Measurements from ENCODE around the gene IGFBP6. TPM values are rescaled to one million over a fixed set of nuclear protein-coding genes. Genes with fewer than 3 reads are reported as not detected.

The IGFBP6 gene
- total RNA-seq, 1 donor from 2014 or later = 21.5 TPM

DNA sequence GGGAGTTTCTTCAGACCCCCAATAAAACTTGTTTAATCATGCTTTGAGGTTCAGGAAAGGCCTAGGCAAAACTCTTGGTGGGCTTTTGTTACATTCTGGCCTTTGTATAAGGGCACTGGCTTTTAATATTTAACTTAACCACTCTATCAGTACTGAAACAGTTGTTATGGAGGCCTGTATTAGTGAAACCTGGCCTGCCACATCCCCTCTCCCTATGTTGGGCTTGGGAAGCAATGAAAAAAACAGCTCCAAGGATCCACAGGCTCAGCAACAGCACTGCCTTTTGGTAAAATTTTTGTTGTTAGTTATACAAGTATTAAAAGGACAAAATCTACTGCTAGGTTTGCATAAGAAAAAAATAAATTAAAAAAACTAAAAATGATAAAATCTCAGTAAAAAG, 16.5 kb downstream of the IGFBP6 start:
- DNase-seq (ENCODE audit: extremely low read depth, low read depth, low spot score) = no peak

DNA sequence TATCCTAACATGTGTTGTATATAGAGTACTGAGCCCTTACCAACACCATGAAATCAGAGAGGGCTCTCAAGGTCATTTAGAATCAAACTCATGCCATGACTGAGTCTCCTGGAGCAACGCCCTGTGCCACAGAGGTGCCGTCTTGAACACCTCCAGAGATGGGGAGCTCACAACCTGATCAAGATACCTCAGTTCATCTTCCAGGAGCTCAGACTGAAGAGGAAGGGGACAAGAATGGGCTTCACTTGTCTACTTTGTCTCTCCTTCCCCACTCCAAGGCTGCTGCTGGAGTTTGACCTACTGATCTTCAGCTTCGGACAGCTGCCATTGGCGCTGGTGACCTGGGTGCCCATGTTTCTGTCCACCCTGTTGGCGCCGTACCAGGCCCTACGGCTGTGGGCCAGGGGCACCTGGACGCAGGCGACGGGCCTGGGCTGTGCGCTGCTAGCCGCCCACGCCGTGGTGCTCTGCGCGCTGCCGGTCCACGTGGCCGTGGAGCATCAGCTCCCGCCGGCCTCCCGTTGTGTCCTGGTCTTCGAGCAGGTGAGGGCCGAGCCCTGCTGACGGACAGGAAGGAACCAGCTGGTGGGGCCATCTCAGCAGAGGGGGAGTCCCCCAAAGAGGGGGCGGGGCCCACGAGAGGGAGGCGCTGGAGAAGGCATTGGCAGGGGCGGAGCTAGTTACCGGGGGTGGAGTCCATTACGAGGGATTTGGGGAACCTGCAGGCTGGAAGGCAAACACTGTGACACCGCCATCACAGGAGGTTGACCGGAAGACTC, 17.8 kb downstream of the IGFBP6 start:
- no peak for DNase-seq (ENCODE audit: extremely low read depth, low read depth, low spot score)

DNA sequence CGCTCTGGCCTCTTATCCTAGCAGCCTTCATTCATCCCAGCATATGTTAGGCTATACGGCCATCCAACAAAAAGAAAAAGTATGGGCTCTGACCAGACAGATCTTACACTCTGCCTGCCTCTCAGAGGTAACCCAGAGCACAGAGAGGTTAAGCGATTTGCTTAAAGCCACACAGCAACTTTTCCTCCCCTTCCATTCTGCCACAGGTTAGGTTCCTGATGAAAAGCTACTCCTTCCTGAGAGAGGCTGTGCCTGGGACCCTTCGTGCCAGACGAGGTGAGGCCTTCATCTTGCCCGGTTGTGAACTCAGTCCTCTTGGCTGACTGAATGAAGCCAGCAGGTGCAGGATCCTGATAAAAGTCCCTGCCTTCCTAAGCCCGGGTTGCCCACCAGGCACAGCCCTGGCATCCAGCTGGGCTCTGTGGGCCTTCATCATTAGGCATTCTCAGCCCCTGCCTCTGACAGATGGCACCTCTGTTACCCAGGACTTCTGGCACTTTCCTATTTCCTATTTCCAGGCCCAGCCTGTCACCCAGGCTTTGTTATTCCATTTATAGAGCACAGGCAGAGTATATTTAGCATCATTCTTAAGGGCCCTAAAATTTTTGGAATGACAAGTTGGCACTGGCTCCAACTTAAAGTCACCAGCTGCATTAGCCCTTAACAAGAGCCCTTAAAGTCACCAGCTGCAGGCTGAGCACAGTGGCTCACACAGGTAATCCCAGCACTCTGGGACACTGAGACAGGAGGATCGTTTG, 18.6 kb downstream of the IGFBP6 start:
- DNase-seq (ENCODE audit: extremely low read depth, low read depth, low spot score) = no peak

GRCh38 chr12:53118751-53119300, 21.4 kb downstream of the IGFBP6 start:
- DNase-seq (ENCODE audit: extremely low read depth, low read depth, low spot score) = no peak

GRCh38 chr12:53120685-53121525, 23.4 kb downstream of the IGFBP6 start:
- no peak for DNase-seq (ENCODE audit: extremely low read depth, low read depth, low spot score)

- DNase-seq (ENCODE audit: extremely low read depth, low read depth, low spot score) = no peak
Observed at GRCh38 chr12:53122961-53123468, 25.5 kb downstream of the IGFBP6 start.

DNA sequence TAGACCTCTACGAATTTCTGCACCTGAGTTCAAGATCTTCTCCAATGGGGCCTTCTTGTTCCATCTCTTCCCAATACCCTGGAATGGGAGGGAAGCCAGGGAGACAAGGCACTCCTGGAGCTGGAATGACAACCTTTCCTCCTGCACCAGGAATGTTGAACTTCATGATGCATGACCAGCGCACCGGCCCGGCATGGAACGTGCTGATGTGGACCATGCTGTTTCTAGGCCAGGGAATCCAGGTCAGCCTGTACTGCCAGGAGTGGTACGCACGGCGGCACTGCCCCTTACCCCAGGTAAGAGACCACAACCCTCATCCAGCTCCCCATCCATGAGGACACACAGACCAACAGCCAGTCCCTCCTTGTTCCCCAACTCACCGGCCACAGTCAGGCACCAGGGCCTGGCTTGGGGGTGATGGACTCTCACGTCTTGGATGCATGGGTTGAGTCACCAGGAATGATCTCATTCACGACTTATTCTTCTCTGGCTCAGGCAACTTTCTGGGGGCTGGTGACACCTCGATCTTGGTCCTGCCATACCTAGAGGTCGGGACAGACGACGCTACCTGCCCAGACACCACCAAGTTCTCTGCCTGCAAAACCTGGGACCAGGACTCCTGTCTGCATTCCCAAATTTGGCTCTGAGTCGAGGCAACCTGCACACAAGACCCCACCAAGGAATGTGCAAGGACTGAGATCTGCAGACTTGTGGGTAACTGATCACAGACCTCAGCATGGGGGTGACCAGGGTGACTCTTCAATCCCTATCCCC, 26.3 kb downstream of the IGFBP6 start:
- DNase-seq (ENCODE audit: extremely low read depth, low read depth, low spot score) = no peak

GRCh38 chr12:53124352-53124723, 26.9 kb downstream of the IGFBP6 start:
- DNase-seq (ENCODE audit: extremely low read depth, low read depth, low spot score) = no peak

GRCh38 chr12:53127169-53127568, 29.7 kb downstream of the IGFBP6 start:
- DNase-seq (ENCODE audit: extremely low read depth, low read depth, low spot score) = no peak

DNA sequence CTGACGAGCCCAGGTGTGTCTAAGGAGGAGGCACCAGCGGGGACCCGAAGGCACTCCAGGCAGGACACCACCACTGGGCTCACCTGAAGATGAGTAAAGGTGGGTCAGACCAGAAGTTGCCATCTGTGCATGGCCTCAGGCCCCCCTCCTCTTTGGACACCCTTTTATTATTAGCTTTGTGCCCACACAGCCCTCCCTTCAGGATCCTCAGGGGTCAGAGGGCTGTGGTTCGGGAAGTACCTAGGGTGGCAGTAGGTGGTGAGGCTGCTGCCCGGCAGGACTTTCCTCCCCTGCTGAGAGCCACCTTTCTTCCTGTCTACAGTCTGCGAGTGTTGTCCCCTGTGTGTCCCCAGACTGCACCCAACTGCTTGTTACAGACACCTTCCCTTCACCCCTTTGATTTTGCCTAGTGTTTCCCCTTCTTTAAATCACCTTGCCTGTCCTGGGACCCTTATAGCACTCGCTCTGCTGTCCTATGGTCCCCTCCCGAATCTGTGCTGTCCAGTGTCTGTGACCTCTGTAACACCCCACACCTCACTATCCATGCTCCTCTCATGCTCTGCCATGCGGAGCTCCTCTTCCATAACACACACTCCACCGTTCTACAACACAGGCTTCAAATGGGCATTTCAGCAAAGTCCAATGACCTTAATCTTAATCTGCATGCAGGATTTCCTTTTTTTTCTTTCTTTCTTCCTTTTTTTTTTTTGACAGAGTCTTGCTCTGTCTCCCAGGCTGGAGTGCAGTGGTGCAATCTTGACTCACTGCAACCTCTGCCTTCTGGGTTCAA, 31.5 kb downstream of the IGFBP6 start:
- no peak for DNase-seq (ENCODE audit: extremely low read depth, low read depth, low spot score)

- DNase-seq (ENCODE audit: extremely low read depth, low read depth, low spot score) = no peak
Observed at GRCh38 chr12:53131844-53132243, 34.4 kb downstream of the IGFBP6 start.

GRCh38 chr12:53133722-53134121, 36.3 kb downstream of the IGFBP6 start:
- DNase-seq (ENCODE audit: extremely low read depth, low read depth, low spot score) = no peak

DNA sequence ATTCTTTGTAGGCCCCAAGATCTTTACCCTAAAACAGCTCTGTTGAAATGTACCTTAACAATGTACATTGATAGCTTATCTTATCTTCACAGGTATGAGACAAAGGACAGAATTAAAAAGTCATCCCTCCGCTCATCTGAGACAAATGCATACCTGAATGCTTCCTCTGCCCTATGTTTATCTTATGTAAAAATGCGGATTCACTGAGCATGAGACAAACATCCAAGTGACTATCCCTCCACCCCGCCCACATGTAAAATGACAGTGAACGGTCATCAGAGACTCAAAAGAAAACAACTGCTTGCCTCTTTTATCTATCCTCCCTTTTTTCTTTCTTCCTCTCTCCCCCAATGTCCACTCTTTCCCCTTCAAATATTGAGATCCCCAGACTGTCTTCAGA, 45.9 kb downstream of the IGFBP6 start:
- DNase-seq (ENCODE audit: extremely low read depth, low read depth, low spot score) = no peak

DNA sequence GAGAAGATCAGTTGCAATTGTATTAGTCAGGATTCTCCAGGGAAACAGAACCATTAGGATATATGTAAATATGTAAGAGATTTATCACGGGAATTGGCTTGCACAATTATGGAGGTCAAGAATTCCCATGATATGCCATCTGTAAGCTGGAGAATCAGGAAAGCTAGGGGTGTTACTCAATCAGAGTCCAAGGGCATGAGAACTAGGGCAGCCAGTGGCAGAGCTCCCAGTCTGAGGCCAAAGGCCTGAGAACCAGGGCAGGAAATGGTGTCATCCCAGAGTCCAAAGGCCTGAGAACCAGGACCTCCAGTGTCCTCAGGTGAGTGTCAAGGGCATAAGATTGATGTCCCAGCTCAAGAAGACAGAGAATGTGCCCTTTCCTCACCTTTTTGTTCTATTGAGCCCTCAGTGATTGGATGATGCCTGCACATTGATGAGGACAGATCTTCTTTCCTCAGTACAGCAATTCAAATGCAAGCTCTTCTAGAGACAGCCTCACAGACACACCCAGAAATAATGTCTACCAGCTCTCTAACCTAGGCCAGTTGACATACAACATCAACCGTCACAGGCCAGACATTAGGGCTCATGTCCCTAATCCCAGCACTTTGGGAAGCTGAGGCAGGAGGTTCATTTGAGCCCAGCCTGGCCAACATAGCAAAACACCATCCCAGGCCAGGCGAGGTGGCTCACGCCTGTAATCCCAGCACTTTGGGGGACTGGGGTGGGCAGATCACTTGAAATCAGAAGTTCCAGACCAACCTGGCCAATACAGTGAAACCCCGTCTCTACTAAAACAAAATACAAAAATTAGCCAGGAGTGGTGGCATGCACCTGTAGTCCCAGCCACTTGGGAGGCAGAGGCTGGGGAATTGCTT, 48.2 kb downstream of the IGFBP6 start:
- DNase-seq (ENCODE audit: extremely low read depth, low read depth, low spot score) = no peak

GRCh38 chr12:53147181-53147580, 49.7 kb downstream of the IGFBP6 start:
- DNase-seq (ENCODE audit: extremely low read depth, low read depth, low spot score) = no peak

DNA sequence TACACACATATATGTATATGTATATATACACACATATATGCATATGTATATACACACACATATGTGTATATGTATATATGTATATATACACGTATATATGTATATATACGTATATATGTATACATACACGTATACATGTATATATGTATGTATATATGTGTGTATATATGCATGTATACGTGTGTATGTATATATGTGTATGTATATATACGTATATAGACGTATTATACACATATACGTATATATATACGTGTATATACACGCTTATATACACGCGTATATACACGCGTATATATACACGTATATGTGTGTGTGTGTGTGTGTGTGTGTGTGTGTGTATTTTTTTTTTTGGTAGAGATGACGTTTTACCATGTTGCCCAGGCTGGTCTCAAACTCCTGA, 50.2 kb downstream of the IGFBP6 start:
- DNase-seq (ENCODE audit: extremely low read depth, low read depth, low spot score) = no peak

DNA sequence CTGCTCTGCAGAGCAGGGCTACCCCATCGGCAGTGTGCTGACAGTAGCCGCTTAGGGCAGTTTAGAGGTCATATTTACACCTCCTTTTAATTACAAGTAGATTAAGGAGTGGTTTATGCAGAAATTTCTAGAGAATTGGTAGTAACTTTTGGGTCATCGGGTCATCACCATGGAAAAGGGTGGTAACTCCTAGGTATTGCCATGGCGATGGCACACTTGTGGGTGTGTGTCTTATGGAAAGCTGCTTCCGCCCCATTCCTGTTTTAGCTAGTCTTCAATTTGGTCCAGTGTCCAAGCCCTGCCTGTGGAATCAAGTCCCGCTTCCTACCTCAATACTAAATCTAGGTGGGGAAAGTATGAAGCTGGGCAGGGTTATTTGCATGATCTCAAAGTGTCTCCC, 53.6 kb downstream of the IGFBP6 start:
- DNase-seq (ENCODE audit: extremely low read depth, low read depth, low spot score) = no peak

Data from glomerular endothelial cell (primary cell).